Measurements from ENCODE around the gene PCDHB2.
"Not testable (repeated sequence)": the region's sequence is repeated elsewhere in the genome, so short reads cannot be mapped to it uniquely, and the experiment has no call there.

The PCDHB2 gene

GRCh38 chr5:141100243-141100805 lies 5.9 kb downstream of the PCDHB2 start, which contains the start of gene PCDHB3:
Gene PCDHB3, plus strand, starts transcription at chr5:141100473. Its CDS starts 177 bp downstream, at chr5:141100650.
- H3K27ac ChIP-seq (ENCODE audit: insufficient read depth, low read length, poor library complexity, severe bottlenecking), result no peak within 1 kb of the TSS
- DNase-seq, result no peak
- no peaks in the 10 kb centered on the region for H3K36me3 ChIP-seq (ENCODE audit: control insufficient read depth, insufficient read depth, low read length)
- no peaks in the 10 kb centered on the region for H3K9me3 ChIP-seq (ENCODE audit: control insufficient read depth, low read length)
- H3K27me3 ChIP-seq (replicated peaks; ENCODE audit: control insufficient read depth, insufficient read depth, low read length, poor library complexity, severe bottlenecking), result peaks cover 6% of the 10 kb centered on the region
- H3K4me1 ChIP-seq (ENCODE audit: control insufficient read depth, insufficient read depth, low read length, poor library complexity, severe bottlenecking), result no peaks in the 10 kb centered on the region
- no peak within 1 kb of the TSS for H3K4me3 ChIP-seq (ENCODE audit: insufficient read depth, low read depth, low read length, poor library complexity, severe bottlenecking)

GRCh38 chr5:141101059-141101458 lies 6.6 kb downstream of the PCDHB2 start:
- Histone ChIP-seq H3K27ac (ENCODE audit: insufficient read depth, low read length, poor library complexity, severe bottlenecking) (no peak overlapping the region), H3K9me3 (ENCODE audit: control insufficient read depth, low read length) (no peaks in the 10 kb centered on the region)

GRCh38 chr5:141102070-141102469 lies 7.7 kb downstream of the PCDHB2 start:
- H3K27me3 ChIP-seq (replicated peaks; ENCODE audit: control insufficient read depth, insufficient read depth, low read length, poor library complexity, severe bottlenecking); H3K4me3 ChIP-seq (ENCODE audit: insufficient read depth, low read depth, low read length, poor library complexity, severe bottlenecking); DNase-seq; H3K27ac ChIP-seq (ENCODE audit: insufficient read depth, low read length, poor library complexity, severe bottlenecking); H3K36me3 ChIP-seq (ENCODE audit: control insufficient read depth, insufficient read depth, low read length); H3K9me3 ChIP-seq (ENCODE audit: control insufficient read depth, low read length); H3K4me1 ChIP-seq (ENCODE audit: control insufficient read depth, insufficient read depth, low read length, poor library complexity, severe bottlenecking): not testable (repeated sequence)

More at GRCh38 chr5:141101059-141101458, 6.6 kb downstream of the PCDHB2 start:
- Histone ChIP-seq H3K4me3 (ENCODE audit: insufficient read depth, low read depth, low read length, poor library complexity, severe bottlenecking) (no peak overlapping the region), H3K36me3 (ENCODE audit: control insufficient read depth, insufficient read depth, low read length) (no peaks in the 10 kb centered on the region), H3K4me1 (ENCODE audit: control insufficient read depth, insufficient read depth, low read length, poor library complexity, severe bottlenecking) (no peaks in the 10 kb centered on the region), H3K27me3 (replicated peaks; ENCODE audit: control insufficient read depth, insufficient read depth, low read length, poor library complexity, severe bottlenecking) (peaks cover 6% of the 10 kb centered on the region)
- DNase-seq, result no peak

GRCh38 chr5:141102471-141102870 lies 8.1 kb downstream of the PCDHB2 start:
- H3K27ac ChIP-seq (ENCODE audit: insufficient read depth, low read length, poor library complexity, severe bottlenecking); DNase-seq; H3K4me1 ChIP-seq (ENCODE audit: control insufficient read depth, insufficient read depth, low read length, poor library complexity, severe bottlenecking); H3K4me3 ChIP-seq (ENCODE audit: insufficient read depth, low read depth, low read length, poor library complexity, severe bottlenecking); H3K9me3 ChIP-seq (ENCODE audit: control insufficient read depth, low read length); H3K36me3 ChIP-seq (ENCODE audit: control insufficient read depth, insufficient read depth, low read length); H3K27me3 ChIP-seq (replicated peaks; ENCODE audit: control insufficient read depth, insufficient read depth, low read length, poor library complexity, severe bottlenecking): not testable (repeated sequence)

GRCh38 chr5:141105350-141105749 lies 10.9 kb downstream of the PCDHB2 start:
- Histone ChIP-seq H3K4me3 (ENCODE audit: insufficient read depth, low read depth, low read length, poor library complexity, severe bottlenecking) (no peak overlapping the region), H3K27ac (ENCODE audit: insufficient read depth, low read length, poor library complexity, severe bottlenecking) (no peak overlapping the region), H3K27me3 (replicated peaks; ENCODE audit: control insufficient read depth, insufficient read depth, low read length, poor library complexity, severe bottlenecking) (peaks cover 6% of the 10 kb centered on the region), H3K4me1 (ENCODE audit: control insufficient read depth, insufficient read depth, low read length, poor library complexity, severe bottlenecking) (no peaks in the 10 kb centered on the region), H3K9me3 (ENCODE audit: control insufficient read depth, low read length) (no peaks in the 10 kb centered on the region), H3K36me3 (ENCODE audit: control insufficient read depth, insufficient read depth, low read length) (no peaks in the 10 kb centered on the region)
- DNase-seq, result no peak

GRCh38 chr5:141119250-141119649 lies 24.8 kb downstream of the PCDHB2 start:
- H3K4me1 ChIP-seq (ENCODE audit: control insufficient read depth, insufficient read depth, low read length, poor library complexity, severe bottlenecking), result no peaks in the 10 kb centered on the region
- H3K27ac ChIP-seq (ENCODE audit: insufficient read depth, low read length, poor library complexity, severe bottlenecking), result no peak overlapping the region
- no peaks in the 10 kb centered on the region for H3K9me3 ChIP-seq (ENCODE audit: control insufficient read depth, low read length)
- no peaks in the 10 kb centered on the region for H3K27me3 ChIP-seq (replicated peaks; ENCODE audit: control insufficient read depth, insufficient read depth, low read length, poor library complexity, severe bottlenecking)
- no peak for DNase-seq
- H3K4me3 ChIP-seq (ENCODE audit: insufficient read depth, low read depth, low read length, poor library complexity, severe bottlenecking), result no peak overlapping the region
- no peaks in the 10 kb centered on the region for H3K36me3 ChIP-seq (ENCODE audit: control insufficient read depth, insufficient read depth, low read length)

- no peaks in the 10 kb centered on the region for H3K9me3 ChIP-seq (ENCODE audit: control insufficient read depth, low read length)
- DNase-seq, result no peak
- no peaks in the 10 kb centered on the region for H3K4me1 ChIP-seq (ENCODE audit: control insufficient read depth, insufficient read depth, low read length, poor library complexity, severe bottlenecking)
- no peak within 1 kb of the TSS for H3K27ac ChIP-seq (ENCODE audit: insufficient read depth, low read length, poor library complexity, severe bottlenecking)
- H3K4me3 ChIP-seq (ENCODE audit: insufficient read depth, low read depth, low read length, poor library complexity, severe bottlenecking), result no peak within 1 kb of the TSS
- H3K27me3 ChIP-seq (replicated peaks; ENCODE audit: control insufficient read depth, insufficient read depth, low read length, poor library complexity, severe bottlenecking), result no peaks in the 10 kb centered on the region
- H3K36me3 ChIP-seq (ENCODE audit: control insufficient read depth, insufficient read depth, low read length), result no peaks in the 10 kb centered on the region
Observed at GRCh38 chr5:141121563-141121962, 27.1 kb downstream of the PCDHB2 start, which contains the start of gene PCDHB4. Gene PCDHB4, plus strand, starts transcription at chr5:141121818. Its CDS starts 181 bp downstream, at chr5:141121999.

GRCh38 chr5:141121985-141122384 lies 27.6 kb downstream of the PCDHB2 start:
- Histone ChIP-seq H3K4me3 (ENCODE audit: insufficient read depth, low read depth, low read length, poor library complexity, severe bottlenecking) (no peak overlapping the region), H3K27me3 (replicated peaks; ENCODE audit: control insufficient read depth, insufficient read depth, low read length, poor library complexity, severe bottlenecking) (no peaks in the 10 kb centered on the region), H3K4me1 (ENCODE audit: control insufficient read depth, insufficient read depth, low read length, poor library complexity, severe bottlenecking) (no peaks in the 10 kb centered on the region), H3K36me3 (ENCODE audit: control insufficient read depth, insufficient read depth, low read length) (no peaks in the 10 kb centered on the region), H3K27ac (ENCODE audit: insufficient read depth, low read length, poor library complexity, severe bottlenecking) (no peak overlapping the region), H3K9me3 (ENCODE audit: control insufficient read depth, low read length) (no peaks in the 10 kb centered on the region)
- DNase-seq, result no peak

- H3K4me3 ChIP-seq (ENCODE audit: insufficient read depth, low read depth, low read length, poor library complexity, severe bottlenecking); H3K9me3 ChIP-seq (ENCODE audit: control insufficient read depth, low read length); H3K36me3 ChIP-seq (ENCODE audit: control insufficient read depth, insufficient read depth, low read length); H3K27me3 ChIP-seq (replicated peaks; ENCODE audit: control insufficient read depth, insufficient read depth, low read length, poor library complexity, severe bottlenecking); DNase-seq; H3K4me1 ChIP-seq (ENCODE audit: control insufficient read depth, insufficient read depth, low read length, poor library complexity, severe bottlenecking); H3K27ac ChIP-seq (ENCODE audit: insufficient read depth, low read length, poor library complexity, severe bottlenecking): not testable (repeated sequence)
Observed at GRCh38 chr5:141123396-141124135, 29.2 kb downstream of the PCDHB2 start.

- H3K4me3 ChIP-seq (ENCODE audit: insufficient read depth, low read depth, low read length, poor library complexity, severe bottlenecking), result no peak overlapping the region
- H3K27ac ChIP-seq (ENCODE audit: insufficient read depth, low read length, poor library complexity, severe bottlenecking), result no peak overlapping the region
- no peak for DNase-seq
- no peaks in the 10 kb centered on the region for H3K27me3 ChIP-seq (replicated peaks; ENCODE audit: control insufficient read depth, insufficient read depth, low read length, poor library complexity, severe bottlenecking)
- H3K36me3 ChIP-seq (ENCODE audit: control insufficient read depth, insufficient read depth, low read length), result no peaks in the 10 kb centered on the region
- H3K9me3 ChIP-seq (ENCODE audit: control insufficient read depth, low read length), result no peaks in the 10 kb centered on the region
- no peaks in the 10 kb centered on the region for H3K4me1 ChIP-seq (ENCODE audit: control insufficient read depth, insufficient read depth, low read length, poor library complexity, severe bottlenecking)
Observed at GRCh38 chr5:141127305-141127704, 32.9 kb downstream of the PCDHB2 start.
